A549 treated with Mapracorat at 1 μM for 4 hours (cell line): Measurements from ENCODE around the gene COX4I1. TPM values are rescaled to one million over a fixed set of nuclear protein-coding genes. Genes with fewer than 3 reads are reported as not detected.

Source experiments
- total RNA-seq: library from RNA; stranded (reverse); fragments of 200-300 nt; extraction: Qiagen RNA extraction; gene quantifications from 5 replicates; pipeline ENCODE4 v1.2.3, GENCODE V29; 2022

The COX4I1 gene
- total RNA-seq: 777 to 814 TPM (median 793 TPM) in 5 replicates

DNA sequence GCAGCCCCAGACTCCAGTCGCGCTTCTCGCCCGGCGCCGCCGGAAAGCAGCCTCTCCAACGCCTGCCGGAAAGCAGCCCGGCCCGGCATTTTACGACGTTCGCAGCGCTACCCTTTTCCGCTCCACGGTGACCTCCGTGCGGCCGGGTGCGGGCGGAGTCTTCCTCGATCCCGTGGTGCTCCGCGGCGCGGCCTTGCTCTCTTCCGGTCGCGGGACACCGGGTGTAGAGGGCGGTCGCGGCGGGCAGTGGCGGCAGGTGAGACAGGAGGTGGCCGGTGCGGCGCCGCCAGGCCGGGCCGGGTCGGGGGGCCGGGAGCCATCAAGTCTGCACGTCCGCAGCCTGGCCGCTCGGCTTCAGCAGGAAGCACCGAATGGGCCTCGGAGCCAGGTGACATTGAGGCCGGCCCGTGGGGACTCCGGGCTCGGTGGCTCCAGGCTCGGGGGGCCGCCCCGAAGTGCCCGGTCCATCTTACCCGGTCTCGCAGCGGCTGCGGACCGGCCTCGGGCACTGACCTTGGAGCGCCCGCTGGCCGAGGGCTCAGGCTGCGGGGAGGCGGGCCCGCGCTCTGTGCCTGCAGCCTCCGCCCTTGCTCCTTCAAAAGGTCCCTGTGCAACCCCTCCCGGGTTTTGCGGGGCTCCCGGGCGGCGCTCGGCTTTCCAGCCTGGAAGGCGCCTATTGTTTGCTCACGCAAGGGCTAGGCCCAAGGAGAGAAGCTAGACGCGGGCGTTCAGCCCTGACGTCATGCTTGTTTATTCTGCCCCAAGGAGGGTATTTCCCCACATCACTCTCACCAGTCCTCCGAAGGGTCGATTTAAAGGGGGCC is at the start of gene COX4I1, which contains the start of gene EMC8:
Gene COX4I1, plus strand, starts transcription at position 199 of the 824 bp plus-strand sequence. CDS start 1,511 bp downstream, outside the sequence.
Gene EMC8, minus strand, starts transcription at position 48 of the 824 bp plus-strand sequence. CDS start 249 bp downstream, outside the sequence.

GRCh38 chr16:85750827-85751697 is 48.4 kb upstream of the COX4I1 start, which contains the start of gene C16orf74:
Gene C16orf74, minus strand, starts transcription at chr16:85751096. Its CDS starts 15,879 bp downstream, at chr16:85735217.

Other genes with a start within 250 kb of the COX4I1 start
- gene GSE1, start 186.4 kb upstream of the COX4I1 start, total RNA-seq: 18.4 to 24.1 TPM (median 21.9 TPM) in 5 replicates
- gene GINS2, start 110.7 kb upstream of the COX4I1 start, total RNA-seq: 28.0 to 32.0 TPM (median 30.8 TPM) in 5 replicates
- gene C16orf74, start 48.6 kb upstream of the COX4I1 start, total RNA-seq: 12.3 to 19.5 TPM (median 15.1 TPM) in 5 replicates
- gene EMC8, start 151 bp upstream of the COX4I1 start, total RNA-seq: 58.1 to 72.5 TPM (median 71.5 TPM) in 5 replicates
- 0.13 to 0.39 TPM (median 0.22 TPM) in 5 replicates for gene IRF8, start 99.5 kb downstream of the COX4I1 start, total RNA-seq